HG03439 (cell line): ENCODE results near the gene TFG.

ENCODE experiments used
- ATAC-seq: cut with Tn5 transposase; IDR thresholded peaks from one replicate; pipeline ENCODE4 v1.9.1; 2021; ENCODE audit warnings: mild to moderate bottlenecking, moderate library complexity; ENCODE audit not compliant: unreplicated experiment

TFG gene

GRCh38 chr3:100753846-100754245, 44.6 kb downstream of the TFG start:
- no peak for ATAC-seq

- no peak for ATAC-seq
Measured at GRCh38 chr3:100754563-100755334, 45.5 kb downstream of the TFG start.

DNA sequence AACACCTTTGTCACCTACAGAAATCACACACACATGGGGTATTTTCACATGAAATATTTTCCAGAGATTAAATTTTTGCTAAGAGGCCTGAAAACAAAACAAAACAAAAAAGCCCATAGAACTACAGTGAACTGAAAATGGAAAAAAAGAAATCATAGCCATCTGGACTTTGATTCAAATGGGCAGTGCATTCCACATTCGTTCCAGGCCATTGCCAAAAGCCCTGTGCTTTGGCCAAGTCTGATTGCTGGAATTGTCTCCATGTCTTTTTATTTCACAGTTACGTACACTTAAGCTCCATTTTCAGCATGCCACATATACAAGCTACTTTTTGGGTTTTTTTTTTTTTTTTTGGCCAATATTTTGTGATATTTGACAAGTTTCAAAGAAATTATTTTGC, 47.1 kb downstream of the TFG start:
- no peak for ATAC-seq

- no peak for ATAC-seq
Measured at GRCh38 chr3:100759159-100759558, 49.9 kb downstream of the TFG start.

DNA sequence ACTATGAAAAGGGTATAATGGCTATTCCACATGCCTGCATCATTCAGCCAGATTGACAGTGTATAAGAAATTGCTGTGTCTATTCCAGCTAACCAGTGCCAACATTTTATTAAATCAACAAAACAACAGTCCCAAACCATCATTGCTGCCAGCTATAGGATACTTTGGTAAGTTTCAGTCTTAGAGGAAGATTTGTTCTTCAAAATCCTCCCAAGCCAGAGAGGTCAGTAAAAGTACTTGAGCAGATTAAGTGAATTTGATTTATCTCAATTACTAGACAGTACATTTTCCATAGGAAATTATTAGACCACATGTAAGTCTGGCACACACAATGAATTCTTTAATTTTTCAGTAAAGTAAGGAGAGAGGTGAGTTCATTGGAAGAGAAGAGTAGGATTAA, 50.7 kb downstream of the TFG start:
- ATAC-seq = no peak

GRCh38 chr3:100760377-100760776, 51.1 kb downstream of the TFG start:
- no peak for ATAC-seq

DNA sequence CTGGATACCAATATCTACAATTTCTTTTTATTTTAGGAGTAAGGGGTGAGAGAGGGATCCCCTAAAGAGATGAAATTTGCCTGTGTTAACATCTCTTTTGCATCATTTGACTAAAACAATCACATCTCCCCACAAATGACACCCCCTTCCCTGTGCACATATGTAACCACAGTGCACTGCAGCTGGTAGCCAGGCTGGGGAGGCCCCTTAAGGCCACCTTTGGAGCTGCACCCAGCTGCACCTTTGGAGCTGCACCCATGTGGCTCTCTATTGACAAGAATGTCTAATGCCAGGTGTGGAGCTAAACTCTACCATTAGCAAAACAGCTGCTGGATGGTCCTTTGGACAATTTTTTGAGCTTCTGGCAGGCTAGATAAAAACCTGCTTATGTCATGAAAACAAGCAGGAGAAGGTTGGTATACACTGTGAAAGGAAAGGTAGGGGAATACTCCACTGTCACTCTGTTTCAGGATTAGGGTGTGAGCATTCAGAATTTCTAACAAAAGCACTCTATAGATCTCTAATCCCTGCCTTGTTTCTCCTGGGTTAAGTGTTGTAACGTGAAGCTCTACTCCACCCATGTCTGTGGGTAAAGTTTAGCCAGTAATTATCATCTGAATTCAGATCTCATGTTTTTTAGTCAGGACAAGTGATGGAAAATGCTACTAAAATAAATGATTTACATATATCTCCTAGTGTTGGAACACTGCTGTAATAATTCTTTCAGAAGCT, 52.1 kb downstream of the TFG start:
- ATAC-seq = no peak

GRCh38 chr3:100761951-100762350, 52.7 kb downstream of the TFG start:
- no peak for ATAC-seq

DNA sequence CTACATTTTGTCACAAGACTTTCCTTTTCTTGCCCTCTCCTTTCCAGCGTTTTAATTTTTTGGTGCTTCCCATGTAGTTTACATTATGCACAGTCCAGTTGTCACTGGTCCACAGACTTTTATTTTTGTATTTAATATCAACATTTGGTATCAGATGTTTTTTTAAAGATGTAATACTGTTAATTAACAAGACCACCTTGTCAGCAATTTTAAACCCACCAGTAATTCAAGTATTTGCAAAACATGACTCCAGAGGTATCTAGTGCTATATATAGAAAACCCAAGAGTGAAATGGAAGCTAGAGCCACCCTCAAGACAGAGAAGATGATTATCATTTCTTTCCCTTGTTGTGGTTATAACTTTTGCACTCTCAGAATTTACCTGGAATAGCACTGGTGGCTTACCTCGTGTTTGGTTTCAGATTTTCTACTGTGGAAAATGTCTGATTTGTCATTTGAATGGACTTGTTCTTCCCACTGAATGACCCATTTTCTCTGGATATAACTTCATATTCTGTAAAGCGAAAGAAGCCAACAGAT, 56.2 kb downstream of the TFG start:
- ATAC-seq = no peak

DNA sequence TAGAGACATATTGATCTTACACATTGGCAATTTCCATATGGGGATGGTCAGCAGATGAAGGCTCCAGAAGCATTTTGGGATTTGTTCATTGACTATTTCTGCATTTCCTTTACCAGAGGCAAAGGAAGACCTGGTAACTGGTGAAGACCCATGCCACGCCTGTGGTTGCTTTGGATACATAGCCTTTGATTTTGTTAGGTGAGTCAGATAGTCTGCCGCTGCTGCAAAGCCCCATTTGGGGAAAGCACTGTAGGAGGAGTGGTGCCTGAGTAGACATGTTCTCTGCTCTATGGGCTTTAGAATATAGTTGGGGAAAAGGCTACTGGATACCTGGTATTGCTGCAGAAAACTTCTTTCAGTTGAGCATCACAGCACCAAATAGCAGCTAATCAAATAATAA, 56.8 kb downstream of the TFG start:
- ATAC-seq = no peak

GRCh38 chr3:100769693-100770092, 60.4 kb downstream of the TFG start:
- no peak for ATAC-seq

DNA sequence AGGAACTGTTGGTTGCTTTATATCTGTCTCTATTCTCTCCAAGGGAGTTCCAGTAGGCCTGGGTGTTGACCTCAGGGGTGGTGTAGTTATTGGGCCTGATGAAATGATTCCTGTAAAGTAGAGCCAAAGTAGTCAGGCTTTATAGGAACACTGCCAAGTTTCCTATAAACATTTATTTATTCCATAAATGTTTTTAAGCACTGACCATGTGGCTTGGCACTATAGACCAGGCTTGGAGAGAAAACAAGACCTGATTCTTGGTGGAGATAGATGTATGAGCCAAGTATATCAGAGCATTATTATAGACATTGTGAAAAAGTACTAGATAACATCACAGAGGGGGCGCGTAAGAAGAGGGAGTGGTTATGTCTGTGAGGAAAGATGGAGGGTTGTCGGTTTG, 65.9 kb downstream of the TFG start:
- no peak for ATAC-seq

- no peak for ATAC-seq
Measured at GRCh38 chr3:100775669-100776068, 66.4 kb downstream of the TFG start.

DNA sequence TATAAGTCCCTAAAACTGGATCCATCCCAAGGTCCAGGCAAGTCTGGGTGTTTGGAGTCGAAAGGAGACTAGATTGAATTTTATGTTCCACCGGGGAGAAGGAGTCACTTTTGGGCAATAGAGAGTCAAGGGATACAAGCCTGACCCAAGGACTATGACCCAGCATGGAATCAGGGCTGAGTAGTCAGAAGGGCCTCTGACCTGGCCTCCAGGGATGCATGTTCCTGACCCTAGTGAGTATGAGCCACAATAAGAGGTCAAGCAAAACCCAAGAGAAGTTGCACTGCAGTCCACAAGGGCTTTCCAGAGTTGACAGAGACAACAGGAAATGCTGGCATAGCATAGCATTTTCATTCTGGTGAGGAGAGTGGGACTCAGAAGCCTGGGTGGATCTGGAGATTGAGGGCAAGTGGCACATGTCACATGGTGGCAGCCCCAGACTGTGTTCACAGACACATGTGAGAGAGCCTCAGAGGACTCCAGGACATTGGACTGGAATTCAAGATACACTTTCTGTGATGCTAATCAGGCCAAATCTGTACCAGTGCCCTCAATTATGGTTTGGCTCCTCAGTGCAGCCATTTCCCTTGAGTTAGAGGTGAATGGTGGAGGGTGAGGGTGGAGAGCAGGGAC, 66.9 kb downstream of the TFG start:
- ATAC-seq = no peak

DNA sequence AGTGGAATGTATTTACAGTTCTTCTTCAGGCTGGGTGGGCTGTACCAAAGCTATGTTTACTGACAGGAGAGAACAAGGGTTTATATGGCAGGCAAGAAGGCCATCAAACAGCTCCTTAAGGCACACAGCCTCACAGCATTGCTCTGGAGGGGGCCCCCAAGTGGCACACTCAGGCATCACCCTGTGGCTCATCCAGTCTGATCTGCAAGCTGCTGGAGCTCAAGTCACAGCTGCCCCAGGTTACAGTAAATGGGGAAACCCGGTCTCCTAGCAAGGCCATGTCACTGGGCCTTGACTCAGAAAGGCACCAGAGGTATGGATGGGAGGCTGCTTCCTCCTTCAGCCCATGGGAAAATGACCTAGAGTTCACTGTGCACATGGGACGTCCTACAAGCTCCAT, 67.5 kb downstream of the TFG start:
- no peak for ATAC-seq

GRCh38 chr3:100777271-100777670, 68.0 kb downstream of the TFG start:
- no peak for ATAC-seq

DNA sequence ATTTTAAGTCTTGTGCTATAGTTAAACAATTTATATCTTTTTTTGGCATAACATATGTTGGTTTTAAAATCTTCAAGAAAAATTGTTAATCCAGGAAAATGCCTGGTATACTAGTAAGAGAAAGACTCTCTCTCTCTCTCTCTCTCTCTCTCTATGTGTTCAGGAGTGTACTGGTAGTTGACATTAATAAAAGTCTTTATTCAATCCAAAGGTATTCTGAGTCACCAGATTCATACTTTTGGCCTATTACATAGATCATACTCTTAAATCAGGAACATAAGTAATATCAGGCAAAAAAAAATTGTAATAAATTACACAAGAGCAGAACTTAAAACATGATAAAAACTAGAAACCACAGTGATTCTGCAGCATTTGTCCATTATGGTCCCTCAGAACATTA, 70.2 kb downstream of the TFG start:
- ATAC-seq = no peak

GRCh38 chr3:100780071-100780622, 70.9 kb downstream of the TFG start:
- no peak for ATAC-seq

GRCh38 chr3:100781301-100781700, 72.0 kb downstream of the TFG start:
- no peak for ATAC-seq

- no peak for ATAC-seq
Measured at GRCh38 chr3:100782348-100782747, 73.1 kb downstream of the TFG start.

DNA sequence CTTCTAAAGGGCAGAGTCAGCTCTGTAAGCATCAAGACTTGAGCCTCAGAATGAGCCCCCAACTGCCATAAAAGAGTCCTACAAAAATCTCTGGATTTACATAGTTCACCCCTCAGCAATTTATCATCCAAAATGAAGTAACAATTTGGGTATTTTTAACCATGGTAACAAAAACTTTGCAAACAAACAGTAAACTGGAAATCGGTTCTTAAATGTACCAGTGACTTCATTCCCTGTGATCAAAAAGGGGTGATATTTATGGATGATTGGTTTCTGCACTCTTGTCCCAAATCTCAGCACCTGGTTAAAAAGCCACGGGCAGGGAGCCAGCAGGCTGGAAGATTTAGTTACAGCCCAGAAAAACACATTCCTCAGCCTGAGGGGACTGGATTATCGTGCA, 73.6 kb downstream of the TFG start:
- no peak for ATAC-seq

DNA sequence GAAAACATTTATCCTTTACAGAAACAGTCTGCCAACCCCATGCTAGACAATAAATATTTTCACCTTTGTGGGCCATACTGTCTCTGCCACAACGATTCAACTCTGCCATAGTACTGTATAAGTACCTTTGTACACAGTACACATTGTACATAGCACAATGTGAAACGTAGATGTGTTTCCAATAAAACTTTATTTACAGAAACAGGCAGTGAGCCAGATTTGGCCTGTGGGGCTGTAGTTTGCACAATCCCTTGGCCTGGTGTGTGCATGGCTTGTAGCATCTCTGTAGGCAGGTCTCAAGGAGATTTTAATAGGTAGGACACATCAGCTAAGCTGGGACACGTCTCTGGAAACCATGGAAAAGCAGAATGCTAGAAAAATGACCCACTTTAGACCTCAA, 74.3 kb downstream of the TFG start:
- no peak for ATAC-seq
